ENCODE measurements around the gene KCNJ1.

GRCh38 chr11:128893578-128894285 is 26.6 kb upstream of the KCNJ1 start:
- no peak for TF ChIP-seq CTCF (conservative IDR thresholded peaks at IDR 0.05)
- no peak for TF ChIP-seq EZH2 (IDR thresholded peaks at IDR 0.05; ENCODE audit: low read depth)

Measured in PC-9 (cell line).